GM23338 (cell line): ENCODE data around the gene SON. TPM values are rescaled to one million over a fixed set of nuclear protein-coding genes. Genes with fewer than 3 reads are reported as not detected.

Experiments used
- ATAC-seq: fragments of 200-7000 bp; cut with Tn5 transposase; 3 replicates; pipeline ENCODE4 v1.9.1; 2020
- DNase-seq: peaks from one replicate; pipeline ENCODE4 v3.0.0-alpha.2; 2015; ENCODE audit warnings: low spot score
- H2AFZ ChIP-seq: fragments of 200-600 bp; sonication (generic); 2 replicates; pipeline ENCODE4 v1.8.0; 2016; ENCODE audit warnings: antibody characterized with exemption, mild to moderate bottlenecking, moderate library complexity
- H3F3A ChIP-seq: fragments of 200-600 bp; sonication (generic); replicated peaks from 2 replicates; pipeline ENCODE4 v1.8.0; 2017; ENCODE audit warnings: antibody characterized with exemption, mixed run types, low read depth
- H3K27ac ChIP-seq: fragments of 200-600 bp; sonication (generic); 2 replicates; pipeline ENCODE4 v1.6.1; 2016; ENCODE audit warnings: low read depth
- H3K27me3 ChIP-seq: fragments of 200-600 bp; sonication (generic); 2 replicates; pipeline ENCODE4 v1.8.0; 2016; ENCODE audit warnings: mild to moderate bottlenecking, mixed run types, moderate library complexity; ENCODE audit not compliant: insufficient read depth
- H3K36me3 ChIP-seq: fragments of 200-600 bp; sonication (generic); 2 replicates; pipeline ENCODE4 v1.8.0; 2016; ENCODE audit warnings: mild to moderate bottlenecking; ENCODE audit not compliant: insufficient read depth
- H3K4me1 ChIP-seq: fragments of 200-600 bp; sonication (generic); 2 replicates; pipeline ENCODE4 v1.8.0; 2016; ENCODE audit warnings: mild to moderate bottlenecking, moderate library complexity; ENCODE audit not compliant: insufficient read depth
- H3K4me2 ChIP-seq: fragments of 200-600 bp; sonication (generic); 2 replicates; pipeline ENCODE4 v1.7.1; 2017; ENCODE audit warnings: mixed run types
- H3K4me3 ChIP-seq: fragments of 200-600 bp; sonication (generic); 2 replicates; pipeline ENCODE4 v1.6.1; 2016; ENCODE audit warnings: mixed run types
- H3K79me2 ChIP-seq: fragments of 200-600 bp; sonication (generic); replicated peaks from 2 replicates; pipeline ENCODE4 v1.8.0; 2017; ENCODE audit warnings: mild to moderate bottlenecking; ENCODE audit not compliant: insufficient read depth
- H3K9me2 ChIP-seq: fragments of 200-600 bp; sonication (generic); 2 replicates; pipeline ENCODE4 v1.8.0; 2017; ENCODE audit not compliant: insufficient read depth
- H4K20me1 ChIP-seq: fragments of 200-600 bp; sonication (generic); replicated peaks from 2 replicates; pipeline ENCODE4 v1.8.0; 2017; ENCODE audit warnings: mild to moderate bottlenecking; ENCODE audit not compliant: insufficient read depth
- H3K27ac Mint-ChIP-seq: 2 replicates; pipeline ENCODE4 v1.8.0; 2020; ENCODE audit warnings: inconsistent platforms, mild to moderate bottlenecking, moderate library complexity, mixed read lengths
- H3K27me3 Mint-ChIP-seq: 3 replicates; pipeline ENCODE4 v1.8.0; 2022; ENCODE audit warnings: low read depth, mild to moderate bottlenecking, moderate library complexity, mixed read lengths, inconsistent platforms; ENCODE audit not compliant: insufficient read depth, poor library complexity
- H3K36me3 Mint-ChIP-seq: 3 replicates; pipeline ENCODE4 v1.8.0; 2021; ENCODE audit warnings: low read depth, mild to moderate bottlenecking, inconsistent platforms, moderate library complexity, mixed read lengths
- H3K4me1 Mint-ChIP-seq: 3 replicates; pipeline ENCODE4 v1.8.0; 2020; ENCODE audit warnings: mild to moderate bottlenecking, inconsistent platforms, mixed read lengths
- H3K4me3 Mint-ChIP-seq: 3 replicates; pipeline ENCODE4 v1.8.0; 2021; ENCODE audit warnings: moderate library complexity, mild to moderate bottlenecking, inconsistent platforms, mixed read lengths
- H3K9me3 Mint-ChIP-seq: 3 replicates; pipeline ENCODE4 v1.8.0; 2020; ENCODE audit warnings: moderate library complexity, mild to moderate bottlenecking, inconsistent platforms, mixed read lengths
- CREB1 ChIP-seq: fragments of 250-450 bp; sonication (Bioruptor Pico); IDR thresholded peaks from 2 replicates; pipeline ENCODE4 v1.5.0; 2020; ENCODE audit warnings: low read depth, mild to moderate bottlenecking, moderate library complexity
- EZH2phosphoT487 ChIP-seq: fragments of 200-600 bp; sonication (generic); IDR thresholded peaks from one replicate; pipeline ENCODE4 v1.8.1; 2018; ENCODE audit warnings: antibody characterized with exemption; ENCODE audit not compliant: unreplicated experiment
- NANOG ChIP-seq: IDR thresholded peaks from 2 replicates; pipeline ENCODE4 v1.6.1; 2016; ENCODE audit warnings: antibody characterized with exemption, borderline replicate concordance
- REST ChIP-seq: IDR thresholded peaks from one replicate; pipeline ENCODE4 v1.6.1; 2018; ENCODE audit warnings: antibody characterized with exemption; ENCODE audit not compliant: unreplicated experiment
- ZNF114 ChIP-seq: fragments of 250-450 bp; sonication (Bioruptor Pico); IDR thresholded peaks from 2 replicates; pipeline ENCODE4 v1.5.0; 2020; ENCODE audit warnings: mild to moderate bottlenecking, moderate library complexity
- ZNF462 ChIP-seq: fragments of 250-450 bp; sonication (Bioruptor Pico); IDR thresholded peaks from 2 replicates; pipeline ENCODE4 v1.5.0; 2020; ENCODE audit warnings: mild to moderate bottlenecking, moderate library complexity
- polyA plus RNA-seq: library from polyadenylated mRNA; unstranded; fragments of >200 nt; fragmentation: Nextera tagmentation; extraction: Ambion mirVana; gene quantifications from 2 replicates; pipeline ENCODE4 v1.2.1, GENCODE V29; 2016
- total RNA-seq: library from RNA; depleted of rRNA; stranded (reverse); fragments of >200 nt; shearing (Covaris generic); gene quantifications from 2 replicates; pipeline ENCODE4 v1.2.3, GENCODE V29; 2014

SON gene
- total and polyA plus RNA-seq, 2 experiments from 2014 or later: 361 to 1,421 TPM

- Mint-ChIP-seq H3K4me3 (no peak overlapping the region), H3K9me3 (no peaks in the 10 kb centered on the region), H3K27me3 (no peaks in the 10 kb centered on the region), H3K27ac (no peak overlapping the region), H3K4me1 (no peaks in the 10 kb centered on the region), H3K36me3 (peaks cover 61% of the 10 kb centered on the region)
- ATAC-seq: no peak
- no peak overlapping the region for H3K4me3 ChIP-seq
- H3K4me1 ChIP-seq: no peaks in the 10 kb centered on the region
- H3F3A ChIP-seq: peaks cover 3% of the 10 kb centered on the region; the same call in 1 of the 2 replicates
- peaks cover 15% of the 10 kb centered on the region; the same call in 1 of the 2 replicates for H3K36me3 ChIP-seq
- no peak for DNase-seq
- no peak overlapping the region for H3K27ac ChIP-seq
- no peak for TF ChIP-seq REST
- TF ChIP-seq ZNF462 (CRISPR knock-in tag): no peak
- TF ChIP-seq CREB1 (CRISPR knock-in tag): no peak
- no peak for TF ChIP-seq EZH2phosphoT487
- TF ChIP-seq NANOG: no peak
- no peak for TF ChIP-seq ZNF114 (CRISPR knock-in tag)
- H2AFZ ChIP-seq: no peak overlapping the region
- no peaks in the 10 kb centered on the region for H3K9me2 ChIP-seq
- no peaks in the 10 kb centered on the region for H3K79me2 ChIP-seq
- peaks cover 9% of the 10 kb centered on the region; the same call in 1 of the 2 replicates for H4K20me1 ChIP-seq
- H3K27me3 ChIP-seq: no peaks in the 10 kb centered on the region
- H3K4me2 ChIP-seq: no peak overlapping the region
Measured at GRCh38 chr21:33578214-33578613, 35.4 kb downstream of the SON start.
